ENCODE results near the gene RUNDC3A.
"Not testable (repeated sequence)": the region's sequence is repeated elsewhere in the genome, so short reads cannot be mapped to it uniquely, and the experiment has no call there.

DNA sequence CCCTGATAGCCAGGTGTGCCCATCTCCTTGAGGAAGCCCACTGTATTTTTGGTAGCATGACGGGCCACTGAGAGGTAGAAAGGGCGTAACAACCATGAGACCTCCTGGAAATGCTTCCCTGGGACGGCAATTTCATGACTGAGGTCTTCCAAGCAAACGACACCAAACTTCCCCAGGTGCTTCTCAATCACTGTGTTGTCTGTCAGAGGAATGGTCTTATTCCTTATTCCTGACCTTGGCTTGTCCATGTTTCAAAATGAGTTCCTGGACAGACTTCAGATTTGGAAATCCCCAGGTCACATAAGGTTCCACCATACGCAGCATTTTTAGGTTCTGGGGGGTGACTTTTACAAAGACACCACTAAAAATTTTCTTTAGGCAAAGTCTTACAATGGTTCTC is 56.6 kb downstream of the RUNDC3A start:
- TF ChIP-seq, protein P1, sequence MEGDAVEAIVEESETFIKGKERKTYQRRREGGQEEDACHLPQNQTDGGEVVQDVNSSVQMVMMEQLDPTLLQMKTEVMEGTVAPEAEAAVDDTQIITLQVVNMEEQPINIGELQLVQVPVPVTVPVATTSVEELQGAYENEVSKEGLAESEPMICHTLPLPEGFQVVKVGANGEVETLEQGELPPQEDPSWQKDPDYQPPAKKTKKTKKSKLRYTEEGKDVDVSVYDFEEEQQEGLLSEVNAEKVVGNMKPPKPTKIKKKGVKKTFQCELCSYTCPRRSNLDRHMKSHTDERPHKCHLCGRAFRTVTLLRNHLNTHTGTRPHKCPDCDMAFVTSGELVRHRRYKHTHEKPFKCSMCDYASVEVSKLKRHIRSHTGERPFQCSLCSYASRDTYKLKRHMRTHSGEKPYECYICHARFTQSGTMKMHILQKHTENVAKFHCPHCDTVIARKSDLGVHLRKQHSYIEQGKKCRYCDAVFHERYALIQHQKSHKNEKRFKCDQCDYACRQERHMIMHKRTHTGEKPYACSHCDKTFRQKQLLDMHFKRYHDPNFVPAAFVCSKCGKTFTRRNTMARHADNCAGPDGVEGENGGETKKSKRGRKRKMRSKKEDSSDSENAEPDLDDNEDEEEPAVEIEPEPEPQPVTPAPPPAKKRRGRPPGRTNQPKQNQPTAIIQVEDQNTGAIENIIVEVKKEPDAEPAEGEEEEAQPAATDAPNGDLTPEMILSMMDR (conservative IDR thresholded peaks at IDR 0.05; ENCODE audit: low read depth, low read length), result not testable (repeated sequence)
- not testable (repeated sequence) for TF ChIP-seq EZH2 (IDR thresholded peaks at IDR 0.05; ENCODE audit: low read length, unreplicated experiment)

Data from PC-3 (cell line).